Measurements from ENCODE around the gene LENG1.

Gene LENG1

DNA sequence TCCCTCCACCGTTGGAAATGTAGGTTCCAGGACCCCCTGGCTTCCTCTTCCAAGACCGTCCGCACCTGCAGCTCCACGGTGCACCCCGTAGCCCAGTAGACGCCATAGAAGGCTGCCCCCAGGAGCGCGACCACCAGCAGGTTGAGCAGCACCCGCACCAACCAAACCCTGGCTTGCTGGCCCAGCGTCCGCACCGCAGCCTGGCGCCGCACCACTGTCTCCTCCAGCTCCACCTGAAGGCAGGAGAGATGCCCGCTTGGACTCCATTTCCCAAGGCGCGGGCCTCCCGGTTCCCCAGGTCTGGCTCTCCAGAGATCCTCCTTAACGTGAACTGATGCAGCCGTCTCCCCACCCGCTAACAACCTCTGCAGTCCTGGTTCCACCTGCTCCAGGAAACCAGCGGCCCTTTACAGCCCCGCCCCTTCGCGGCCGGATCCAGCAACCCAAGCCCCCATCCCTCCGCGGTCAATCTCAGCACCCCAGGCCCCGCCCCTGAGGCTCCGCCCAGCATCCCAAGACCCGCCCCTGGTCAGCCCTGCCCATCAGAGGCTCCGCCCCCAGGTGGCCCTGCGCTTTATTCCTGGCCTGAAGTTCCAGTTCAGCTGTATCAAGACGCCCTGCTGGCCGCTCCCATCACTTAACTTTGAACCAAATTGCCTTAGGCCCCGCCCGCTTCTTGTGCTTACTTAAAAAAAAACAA is 5.0 kb upstream of the LENG1 start:
- peak; percentile 40 for DNase-seq (ENCODE audit: low read depth)

GRCh38 chr19:54162884-54163283 is 3.4 kb upstream of the LENG1 start:
- DNase-seq (ENCODE audit: low read depth) = no peak

- peak; percentile 75 for DNase-seq (ENCODE audit: low read depth)
These were observed 2.8 kb upstream of the LENG1 start for GRCh38 chr19:54162241-54162805.

DNA sequence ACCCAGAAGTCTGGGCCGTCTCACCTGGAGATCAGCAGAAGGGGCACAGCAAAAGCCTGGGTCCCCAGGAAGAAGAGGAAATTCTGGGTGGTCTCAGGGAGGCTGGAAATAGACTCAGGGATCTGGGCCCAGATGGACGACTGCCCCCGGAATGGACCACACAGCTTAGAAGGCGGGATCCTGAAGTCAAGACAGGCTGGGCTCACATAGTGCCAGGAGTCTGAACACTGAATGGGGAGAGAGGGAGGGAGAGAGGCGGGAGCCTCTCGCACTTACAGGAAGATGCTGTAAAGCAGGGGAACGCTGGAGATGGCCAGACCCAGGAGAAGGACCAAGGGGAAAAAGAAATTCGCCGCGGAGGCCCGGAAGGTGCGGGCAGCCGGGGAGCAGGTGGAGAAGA is 1.3 kb upstream of the LENG1 start:
- DNase-seq (ENCODE audit: low read depth) = no peak

DNA sequence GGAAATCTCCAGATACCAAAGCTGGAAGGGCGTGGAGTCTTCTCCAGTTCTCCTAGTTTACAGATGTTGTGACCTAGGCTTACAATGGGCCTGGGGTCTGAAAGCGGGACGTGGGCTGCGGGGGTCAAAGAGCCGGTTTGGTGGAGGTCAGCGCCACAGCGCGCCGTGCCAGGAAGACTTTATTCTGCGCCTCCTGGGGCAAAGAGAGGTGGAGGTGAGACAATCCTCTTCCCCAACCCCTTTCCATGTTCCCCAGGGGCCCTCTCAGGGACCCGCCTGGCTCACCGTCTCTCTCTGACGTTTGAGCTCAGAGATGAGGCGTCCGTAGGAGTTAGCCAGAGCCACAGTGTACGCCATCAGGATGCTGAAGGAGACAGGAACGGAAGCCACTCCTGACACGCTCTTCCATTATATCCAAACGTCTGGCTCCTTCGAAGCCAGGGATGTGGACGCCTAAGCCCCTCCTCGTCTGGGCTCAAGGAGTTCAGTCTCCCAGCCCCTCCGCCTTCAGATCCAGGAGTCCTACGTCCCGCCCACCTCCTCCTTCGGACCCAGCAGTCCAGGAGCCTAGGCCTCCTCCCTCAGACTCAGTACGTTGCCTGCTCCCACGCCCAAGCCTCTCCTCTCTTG is 776 bp upstream of the LENG1 start:
- DNase-seq (ENCODE audit: low read depth) = no peak

GRCh38 chr19:54158812-54159351 is 639 bp downstream of the LENG1 start:
- DNase-seq (ENCODE audit: low read depth) = no peak

- DNase-seq (ENCODE audit: low read depth) = no peak
These were observed 2.6 kb downstream of the LENG1 start for GRCh38 chr19:54156953-54157352.

- DNase-seq (ENCODE audit: low read depth) = no peak
These were observed 3.0 kb downstream of the LENG1 start for GRCh38 chr19:54156490-54156889.

DNA sequence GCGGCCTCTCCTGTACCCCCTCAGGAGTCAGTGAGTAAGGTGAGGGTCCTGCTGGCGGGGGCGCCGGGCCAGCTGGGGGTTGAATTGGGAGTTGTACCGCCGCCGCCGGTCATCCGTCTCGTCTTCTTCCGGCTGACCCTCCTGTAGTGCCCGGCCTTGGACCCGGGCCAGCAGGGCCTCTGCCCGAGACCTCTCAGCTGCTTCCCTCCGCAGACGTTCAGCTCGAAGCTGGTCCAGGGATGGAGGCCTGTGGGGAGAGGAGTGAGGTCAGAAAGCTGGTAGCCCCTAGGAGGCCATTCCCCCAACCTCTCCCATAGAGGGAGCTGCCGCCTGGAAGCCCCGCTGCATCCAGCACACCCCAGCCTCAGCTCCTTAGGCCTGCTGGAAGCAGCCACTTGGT is 3.8 kb downstream of the LENG1 start:
- no peak for DNase-seq (ENCODE audit: low read depth)

DNA sequence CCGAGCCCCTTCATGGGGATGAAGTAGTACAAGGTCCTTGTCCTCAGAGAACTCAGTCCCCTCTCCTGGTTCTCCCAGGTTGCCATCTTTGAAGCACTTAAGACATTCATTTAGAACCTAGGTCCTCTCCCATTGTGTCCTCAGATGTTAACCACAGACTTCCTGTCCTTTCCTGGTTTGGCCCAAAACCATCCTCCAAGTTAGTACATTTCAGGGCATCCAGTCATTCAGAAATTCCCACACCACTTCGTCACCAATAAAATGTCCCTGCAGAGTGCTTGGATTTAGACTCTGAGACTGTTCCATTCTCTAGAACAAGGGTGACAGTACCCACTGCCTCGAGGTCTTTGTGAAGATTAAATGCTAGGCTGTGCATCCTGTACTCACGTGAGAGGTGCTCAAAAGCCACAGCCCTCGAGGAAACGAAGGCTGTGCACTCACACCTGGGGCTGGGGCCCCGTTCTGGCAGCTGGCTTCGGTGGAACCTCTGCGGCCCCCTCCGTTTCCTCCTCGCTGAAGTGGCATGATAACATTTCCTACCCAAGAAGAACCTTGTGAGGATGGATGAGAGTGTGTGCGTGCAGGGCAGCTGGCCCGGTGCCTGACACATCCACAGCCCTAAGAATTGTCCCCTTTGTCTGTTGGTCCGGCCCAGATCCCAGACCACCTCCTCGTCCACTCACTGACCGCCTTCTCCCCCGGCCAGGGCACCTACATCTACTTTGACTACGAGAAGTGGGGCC is 4.7 kb downstream of the LENG1 start:
- DNase-seq (ENCODE audit: low read depth) = no peak

DNA sequence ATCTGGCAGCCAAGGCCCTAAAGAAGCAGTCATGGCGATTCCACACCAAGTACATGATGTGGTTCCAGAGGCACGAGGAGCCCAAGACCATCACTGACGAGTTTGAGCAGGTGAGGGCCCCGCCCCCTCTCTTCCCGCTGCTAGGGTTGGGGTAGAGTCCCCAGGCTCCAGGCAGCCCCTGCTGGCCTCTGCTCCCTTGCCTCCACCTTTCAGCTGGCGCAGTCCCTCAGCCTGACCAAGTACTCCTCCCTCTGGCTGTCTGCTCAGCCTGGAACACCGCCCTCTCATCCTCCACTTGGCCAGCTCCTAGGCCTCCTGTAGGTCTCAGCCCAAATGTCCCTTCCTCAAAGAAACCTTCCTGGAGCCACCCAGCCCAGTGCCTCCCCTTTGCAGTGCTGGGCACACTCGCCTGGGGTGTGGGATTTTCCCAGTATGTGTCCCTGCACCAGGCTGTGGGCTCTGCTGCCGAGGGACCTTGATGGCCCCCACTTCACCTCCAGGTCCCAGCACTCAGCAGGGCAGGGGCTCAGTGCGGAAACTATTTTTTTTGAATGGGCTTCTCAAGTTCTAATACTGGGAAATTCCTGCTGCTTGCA is 5.7 kb downstream of the LENG1 start:
- no peak for DNase-seq (ENCODE audit: low read depth)

DNA sequence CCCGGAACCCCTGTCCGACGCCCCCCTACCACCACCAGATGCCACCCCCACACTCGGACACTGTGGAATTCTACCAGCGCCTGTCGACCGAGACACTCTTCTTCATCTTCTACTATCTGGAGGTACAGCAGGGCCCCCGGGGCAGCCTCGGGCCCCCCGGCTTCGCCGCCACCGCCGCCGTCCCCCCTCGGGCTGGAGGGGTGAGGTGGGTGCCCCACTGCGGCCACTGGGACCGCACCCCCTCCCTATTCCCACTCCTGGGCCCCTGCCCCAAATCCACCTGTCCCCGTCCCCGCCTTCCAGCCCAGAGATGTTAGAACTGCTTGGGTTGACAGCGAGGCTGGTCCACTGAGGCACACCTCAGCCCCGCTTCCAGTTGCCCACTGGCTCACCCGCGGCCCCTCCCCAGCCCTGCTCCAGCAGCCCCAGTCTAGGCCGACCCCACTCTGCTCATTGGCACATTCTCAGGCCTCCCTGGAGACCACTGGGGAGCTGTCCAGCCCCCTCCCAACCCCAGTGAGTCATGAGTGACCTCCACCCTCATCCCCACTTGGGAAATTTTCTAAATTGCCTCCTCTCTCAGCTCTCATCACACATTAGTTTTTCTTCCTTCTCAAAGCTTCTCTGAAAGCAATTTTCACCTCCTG is 6.5 kb downstream of the LENG1 start:
- DNase-seq (ENCODE audit: low read depth) = no peak

- DNase-seq (ENCODE audit: low read depth) = no peak
These were observed 7.3 kb downstream of the LENG1 start for GRCh38 chr19:54152267-54152666.

- no peak for DNase-seq (ENCODE audit: low read depth)
These were observed 8.0 kb downstream of the LENG1 start for GRCh38 chr19:54151362-54152035.

- DNase-seq (ENCODE audit: low read depth) = no peak
These were observed 10.3 kb downstream of the LENG1 start for GRCh38 chr19:54149021-54149812.

- DNase-seq (ENCODE audit: low read depth) = no peak
These were observed 11.4 kb downstream of the LENG1 start for GRCh38 chr19:54148158-54148557.

- no peak for DNase-seq (ENCODE audit: low read depth)
These were observed 11.8 kb downstream of the LENG1 start for GRCh38 chr19:54147676-54148075.

DNA sequence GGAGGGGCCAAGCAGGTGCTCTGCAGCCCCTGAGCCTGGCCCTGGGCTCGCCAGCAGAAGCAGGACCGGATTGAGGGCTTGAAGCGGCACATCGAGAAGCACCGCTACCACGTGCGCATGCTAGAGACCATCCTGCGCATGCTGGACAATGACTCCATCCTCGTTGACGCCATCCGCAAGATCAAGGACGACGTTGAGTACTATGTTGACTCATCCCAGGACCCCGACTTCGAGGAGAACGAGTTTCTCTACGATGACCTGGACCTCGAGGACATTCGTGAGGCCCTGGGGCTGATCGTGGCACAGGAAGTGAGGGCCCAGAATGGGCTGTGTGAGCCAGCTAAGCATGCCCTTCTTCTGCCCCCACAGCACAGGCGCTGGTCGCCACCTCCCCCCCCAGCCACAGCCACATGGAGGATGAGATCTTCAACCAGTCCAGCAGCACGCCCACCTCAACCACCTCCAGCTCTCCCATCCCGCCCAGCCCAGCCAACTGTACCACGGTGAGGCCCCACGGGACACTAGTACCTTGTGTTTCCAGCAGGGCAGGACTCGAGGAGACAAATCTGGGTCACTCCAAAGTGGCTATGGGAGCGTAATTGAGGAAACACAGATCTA is 13.9 kb downstream of the LENG1 start:
- no peak for DNase-seq (ENCODE audit: low read depth)

- no peak for DNase-seq (ENCODE audit: low read depth)
These were observed 17.2 kb downstream of the LENG1 start for GRCh38 chr19:54142166-54142780.
